Endodermal cell (in vitro differentiated cells): ENCODE measurements around the gene SYNPR. TPM values are rescaled to one million over a fixed set of nuclear protein-coding genes. Genes with fewer than 3 reads are reported as not detected.
A peak's percentile ranks its signal among the peaks of the same experiment; 100 is the strongest.

ENCODE experiments used
- DNase-seq: peaks from one replicate; pipeline ENCODE4 v3.0.0-alpha.2; 2017
- H3K27ac ChIP-seq: 2 replicates; pipeline ENCODE4 v1.5.1; 2013; ENCODE audit warnings: mild to moderate bottlenecking, low read depth, low read length, moderate library complexity
- H3K27me3 ChIP-seq: 2 replicates; pipeline ENCODE4 v1.6.1; 2013; ENCODE audit warnings: mild to moderate bottlenecking, low read length, moderate library complexity; ENCODE audit not compliant: insufficient read depth, control insufficient read depth, poor library complexity, severe bottlenecking
- H3K36me3 ChIP-seq: 2 replicates; pipeline ENCODE4 v1.7.0; 2013; ENCODE audit warnings: mild to moderate bottlenecking, low read length, moderate library complexity; ENCODE audit not compliant: control insufficient read depth, insufficient read depth
- H3K4me1 ChIP-seq: one replicate; pipeline ENCODE4 v1.7.0; 2013; ENCODE audit warnings: low read length; ENCODE audit not compliant: control insufficient read depth, insufficient read depth
- H3K4me3 ChIP-seq: 2 replicates; pipeline ENCODE4 v1.5.1; 2013; ENCODE audit warnings: mild to moderate bottlenecking, low read length, moderate library complexity
- H3K9ac ChIP-seq: 2 replicates; pipeline ENCODE4 v1.6.1; 2013; ENCODE audit warnings: mild to moderate bottlenecking, low read length, moderate library complexity; ENCODE audit not compliant: poor library complexity, severe bottlenecking; ENCODE audit errors: extremely low read depth
- H3K9me3 ChIP-seq: 2 replicates; pipeline ENCODE4 v1.6.1; 2013; ENCODE audit warnings: mild to moderate bottlenecking, low read length, moderate library complexity; ENCODE audit not compliant: control insufficient read depth
- H3K27ac Mint-ChIP-seq: 2 replicates; pipeline ENCODE4 v1.8.0; 2020; ENCODE audit warnings: mixed read lengths
- H3K27me3 Mint-ChIP-seq: 2 replicates; pipeline ENCODE4 v1.8.0; 2021; ENCODE audit warnings: mild to moderate bottlenecking, mixed read lengths; ENCODE audit not compliant: insufficient read depth
- H3K36me3 Mint-ChIP-seq: 2 replicates; pipeline ENCODE4 v1.8.0; 2020; ENCODE audit warnings: low read depth, mixed read lengths
- H3K4me1 Mint-ChIP-seq: 2 replicates; pipeline ENCODE4 v1.8.0; 2020; ENCODE audit warnings: mixed read lengths
- H3K4me3 Mint-ChIP-seq: 2 replicates; pipeline ENCODE4 v1.8.0; 2020; ENCODE audit warnings: mild to moderate bottlenecking, moderate library complexity, mixed read lengths
- H3K9me3 Mint-ChIP-seq: 2 replicates; pipeline ENCODE4 v1.8.0; 2020; ENCODE audit warnings: mild to moderate bottlenecking, mixed read lengths
- CTCF ChIP-seq: fragments of 200-600 bp; sonication (generic); conservative IDR thresholded peaks from 2 replicates; pipeline ENCODE4 v1.5.0; 2021; ENCODE audit warnings: antibody characterized with exemption, mild to moderate bottlenecking
- WGBS, 2 experiments: methylation state at CpG; one replicate each; pipeline versions ENCODE4 v1.1.5 to v1.1.7; 2013; ENCODE audit warnings: missing lambda C conversion rate in 2 of 2, mixed read lengths in 1 of 2; ENCODE audit not compliant: insufficient coverage in 1 of 2, insufficient read length in 1 of 2; 5-methylcytosine and 5-hydroxymethylcytosine counted together
- total RNA-seq, 2 donors: library from RNA; stranded (reverse); fragmentation: NEBNext Ultra II Directional in 1 of 2; extraction: Animal tissue kit (Norgen Biotek cat#: 25700) in 1 of 2; gene quantifications; 2 replicates in 1 of 2; 3 replicates in 1 of 2; pipeline ENCODE4 v1.2.1, GENCODE V29; 2021

SYNPR gene
- total RNA-seq, 2 donors from 2014 or later: not detected

- Histone ChIP-seq H3K27me3 (peaks cover 6% of the 10 kb centered on the region), H3K9ac (no peak overlapping the region), H3K36me3 (no peaks in the 10 kb centered on the region), H3K9me3 (no peaks in the 10 kb centered on the region), H3K4me1 (peaks cover 10% of the 10 kb centered on the region), H3K4me3 (no peak overlapping the region), H3K27ac (no peak overlapping the region)
- Mint-ChIP-seq H3K36me3 (no peaks in the 10 kb centered on the region), H3K27ac (peak overlapping the region; percentile 45), H3K27me3 (peaks cover 43% of the 10 kb centered on the region), H3K9me3 (no peaks in the 10 kb centered on the region), H3K4me3 (no peak overlapping the region), H3K4me1 (peaks cover 42% of the 10 kb centered on the region)
- TF ChIP-seq CTCF: no peak
- peak; percentile 56 for DNase-seq
- WGBS, 2 experiments: 78 to 91% methylated on average over 2 of the region's 2 CpGs
These were observed 298.7 kb downstream of the SYNPR start for GRCh38 chr3:63576846-63577245.

DNA sequence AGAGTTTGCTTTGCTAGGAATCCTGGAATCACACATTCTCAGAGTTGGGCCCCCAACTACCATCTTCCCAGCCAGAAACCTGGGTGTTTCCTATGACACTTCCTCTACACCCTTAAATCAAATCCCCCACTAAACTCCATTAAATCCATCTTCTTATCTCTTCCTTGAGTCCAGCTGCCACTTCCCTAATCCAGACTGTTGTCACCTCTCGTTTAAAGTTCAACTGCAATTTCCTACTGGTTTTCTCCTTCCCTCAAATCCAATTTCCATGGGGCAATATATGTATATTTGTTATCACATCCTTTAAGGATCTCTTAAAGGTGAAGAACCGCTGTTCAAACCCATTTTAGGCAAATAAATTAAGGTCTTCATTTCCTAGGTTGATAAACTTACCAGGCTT lies 300.8 kb downstream of the SYNPR start:
- H3K4me3 ChIP-seq: no peak overlapping the region
- H3K9me3 ChIP-seq: no peaks in the 10 kb centered on the region
- no peak for TF ChIP-seq CTCF
- H3K4me1 ChIP-seq: peaks cover 16% of the 10 kb centered on the region
- no peak overlapping the region for H3K27ac ChIP-seq
- no peak for DNase-seq
- H3K36me3 Mint-ChIP-seq: no peaks in the 10 kb centered on the region
- 98 to 100% methylated on average over 1 to 2 of the region's 2 CpGs for whole genome bisulfite sequencing, 2 experiments
- no peaks in the 10 kb centered on the region for H3K36me3 ChIP-seq
- no peak overlapping the region for H3K27ac Mint-ChIP-seq
- peaks cover 6% of the 10 kb centered on the region for H3K27me3 ChIP-seq
- H3K9ac ChIP-seq: no peak overlapping the region
- H3K4me1 Mint-ChIP-seq: peaks cover 46% of the 10 kb centered on the region
- H3K27me3 Mint-ChIP-seq: peaks cover 43% of the 10 kb centered on the region
- no peak overlapping the region for H3K4me3 Mint-ChIP-seq
- H3K9me3 Mint-ChIP-seq: no peaks in the 10 kb centered on the region

- WGBS, 2 experiments: 86 to 92% methylated on average over 2 of the region's 2 CpGs
- Mint-ChIP-seq H3K27me3 (peaks cover 39% of the 10 kb centered on the region), H3K27ac (no peak overlapping the region)
These were observed 302.0 kb downstream of the SYNPR start for GRCh38 chr3:63580151-63580550.

More at GRCh38 chr3:63580151-63580550, 302.0 kb downstream of the SYNPR start:
- no peak for DNase-seq
- Histone ChIP-seq H3K9ac (no peak overlapping the region), H3K27ac (no peak overlapping the region), H3K4me3 (no peak overlapping the region), H3K36me3 (no peaks in the 10 kb centered on the region), H3K27me3 (peaks cover 6% of the 10 kb centered on the region), H3K9me3 (no peaks in the 10 kb centered on the region), H3K4me1 (peaks cover 16% of the 10 kb centered on the region)
- TF ChIP-seq CTCF: no peak
- Mint-ChIP-seq H3K36me3 (no peaks in the 10 kb centered on the region), H3K4me3 (no peak overlapping the region), H3K4me1 (peaks cover 52% of the 10 kb centered on the region), H3K9me3 (no peaks in the 10 kb centered on the region)
